Measurements from ENCODE around the gene TFB2M.
"Not testable (repeated sequence)": the region's sequence is repeated elsewhere in the genome, so short reads cannot be mapped to it uniquely, and the experiment has no call there.

The TFB2M gene

DNA sequence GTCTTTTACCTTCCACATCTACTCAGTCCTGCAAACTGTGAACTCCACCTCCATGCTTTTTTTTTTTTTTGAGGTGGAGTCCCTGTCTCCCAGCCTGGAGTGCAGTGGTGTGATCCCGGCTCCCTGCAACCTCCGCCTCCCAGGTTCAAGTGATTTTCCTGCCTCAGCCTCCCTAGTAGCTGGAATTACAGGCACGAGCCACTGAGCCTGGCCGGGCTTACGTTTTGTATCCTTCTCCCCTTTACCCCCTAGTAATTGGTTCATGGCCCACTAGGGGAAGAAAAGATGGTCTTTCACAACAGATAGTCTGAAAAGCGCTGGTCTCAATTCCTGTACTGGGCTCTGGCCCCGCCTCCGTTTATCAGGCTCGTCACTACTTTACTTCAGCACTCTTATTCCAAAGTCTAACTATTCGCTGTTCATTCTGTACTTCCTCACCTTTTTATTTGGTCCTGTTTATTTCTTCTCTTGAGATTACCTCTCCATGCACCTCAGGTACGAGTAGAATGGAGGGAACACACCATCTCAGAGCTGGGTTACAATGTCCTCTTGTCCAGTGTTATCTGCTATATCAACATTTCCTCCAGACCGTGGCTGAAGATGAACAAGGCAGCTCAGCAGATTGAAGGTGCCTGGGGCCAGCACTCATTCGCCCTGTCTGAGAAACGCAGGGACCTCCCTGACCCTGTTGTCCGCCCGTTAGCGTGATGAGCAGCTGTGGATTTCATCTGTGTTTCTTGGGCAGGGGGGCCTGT is 16.4 kb upstream of the TFB2M start:
- DNase-seq (ENCODE audit: low read depth): no peak

DNA sequence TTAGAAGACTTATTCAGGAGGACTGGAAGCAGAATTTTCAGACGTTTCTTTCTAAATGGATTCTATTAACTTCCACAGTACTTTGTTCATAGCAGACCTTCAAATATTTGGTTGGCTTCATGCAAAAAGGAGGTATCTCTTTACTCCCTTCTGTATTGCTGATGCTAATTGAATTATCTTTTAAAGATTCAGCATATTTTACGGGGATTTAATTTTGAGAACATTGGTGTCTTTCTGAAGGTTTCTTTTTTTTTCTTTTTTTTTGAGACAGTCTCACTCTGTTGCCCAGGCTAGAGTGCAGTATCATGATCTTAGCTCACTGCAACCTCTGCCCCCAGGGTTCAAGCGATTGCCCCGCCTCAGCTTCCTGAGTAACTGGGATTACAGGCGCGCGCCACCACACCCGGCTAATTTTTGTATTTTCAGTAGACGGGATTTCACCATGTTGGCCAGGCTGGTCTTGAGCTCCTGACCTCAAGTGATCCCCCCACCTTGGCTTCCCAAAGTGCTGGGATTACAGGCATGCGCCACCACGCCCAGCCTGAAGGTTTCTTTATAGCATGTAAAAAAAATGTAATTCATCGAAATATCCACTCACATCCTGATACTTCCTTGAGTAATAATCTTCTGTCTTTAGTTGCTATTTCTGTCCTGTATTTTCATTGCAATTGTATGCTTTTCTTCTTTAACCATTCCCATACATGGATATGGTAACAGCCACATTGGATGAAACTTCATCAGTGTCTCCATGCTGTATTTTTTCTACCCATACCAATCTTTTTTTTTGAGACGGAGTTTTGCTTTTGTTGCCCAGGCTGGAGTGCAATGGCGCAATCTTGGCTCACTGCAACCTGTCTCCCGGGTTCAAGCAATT is 14.7 kb upstream of the TFB2M start:
- DNase-seq (ENCODE audit: low read depth): no peak

DNA sequence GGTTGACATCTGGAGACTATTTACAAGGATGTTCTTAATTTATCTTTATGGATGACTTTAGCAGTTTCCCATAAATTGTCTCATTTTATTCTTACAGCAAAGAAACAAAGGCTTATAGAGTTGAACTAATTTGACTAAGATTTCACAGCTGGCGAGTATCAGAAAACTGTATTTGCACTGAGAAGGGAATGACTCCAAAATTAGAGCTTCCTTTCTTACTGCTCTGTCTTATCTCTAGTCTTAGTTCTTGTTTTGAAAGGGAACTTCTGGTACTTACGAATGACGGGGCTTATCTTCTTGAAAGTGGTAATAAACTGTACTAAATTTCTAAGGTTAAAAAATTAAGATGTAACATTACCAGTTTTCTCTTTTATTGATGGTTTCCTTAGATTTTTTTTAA is 13.8 kb upstream of the TFB2M start:
- DNase-seq (ENCODE audit: low read depth): no peak

DNA sequence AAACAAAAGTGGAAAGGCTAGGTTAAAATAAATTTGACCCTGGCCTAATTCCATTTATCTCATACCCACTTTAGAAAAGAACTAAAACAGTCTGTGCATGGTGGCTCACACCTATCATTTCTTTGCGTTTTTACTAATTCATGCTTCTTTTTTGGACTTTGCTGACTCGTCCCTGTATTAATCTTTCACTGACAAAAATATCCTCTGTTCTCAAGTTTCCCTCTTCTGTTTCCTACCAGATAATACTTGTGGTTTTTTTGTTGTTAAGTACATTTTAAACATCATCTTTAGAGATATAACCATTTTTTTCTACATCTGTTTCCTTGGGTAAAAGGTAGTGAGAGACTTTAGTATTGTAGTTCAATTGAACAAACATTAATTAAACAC is 11.7 kb upstream of the TFB2M start:
- DNase-seq (ENCODE audit: low read depth): no peak

DNA sequence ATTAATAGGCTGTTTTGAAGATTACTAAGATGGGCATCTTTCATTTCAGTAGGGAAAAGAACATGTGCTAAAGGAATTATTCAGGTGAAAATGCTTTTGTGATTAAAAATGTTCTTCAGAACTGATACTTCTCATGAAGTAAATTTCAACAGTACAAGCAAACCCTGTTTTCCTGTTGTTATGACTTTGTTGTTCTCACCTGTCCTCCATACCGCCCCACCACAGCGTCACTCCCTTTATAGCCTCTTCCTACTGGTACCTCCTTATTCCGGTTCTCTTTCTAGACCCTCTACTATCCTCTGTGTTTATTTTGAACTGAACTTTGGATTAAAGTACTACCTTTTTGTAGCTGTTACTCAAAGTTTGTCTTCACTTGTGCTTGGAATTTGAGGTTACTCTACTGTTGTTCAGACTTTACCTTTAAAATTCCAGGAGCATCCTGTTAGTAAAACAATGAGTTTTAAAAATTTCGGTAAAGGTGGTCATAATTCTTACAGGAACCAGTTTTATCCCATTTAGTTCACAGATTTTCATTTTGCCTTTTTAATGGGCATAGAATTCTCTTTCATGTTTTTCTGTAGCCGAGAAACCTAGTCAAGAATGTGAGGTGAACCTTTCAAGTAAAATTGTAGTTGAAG is 11.1 kb upstream of the TFB2M start:
- no peak for DNase-seq (ENCODE audit: low read depth)

DNA sequence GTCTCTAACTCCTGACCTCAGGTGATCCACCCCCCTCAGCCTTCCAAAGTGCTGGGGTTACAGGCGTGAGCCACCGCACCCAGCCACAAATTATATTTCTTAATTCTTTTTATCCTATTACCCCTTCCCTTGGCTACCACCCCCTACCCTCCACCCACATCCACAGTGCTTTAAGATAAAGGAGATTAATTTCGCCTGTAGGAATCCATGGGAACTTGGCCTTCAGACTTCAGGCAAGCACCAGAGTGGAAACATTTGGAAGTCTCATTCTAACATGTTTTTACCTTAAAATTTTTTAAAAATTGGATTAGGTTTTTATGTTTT is 10.6 kb upstream of the TFB2M start:
- DNase-seq (ENCODE audit: low read depth): no peak

DNA sequence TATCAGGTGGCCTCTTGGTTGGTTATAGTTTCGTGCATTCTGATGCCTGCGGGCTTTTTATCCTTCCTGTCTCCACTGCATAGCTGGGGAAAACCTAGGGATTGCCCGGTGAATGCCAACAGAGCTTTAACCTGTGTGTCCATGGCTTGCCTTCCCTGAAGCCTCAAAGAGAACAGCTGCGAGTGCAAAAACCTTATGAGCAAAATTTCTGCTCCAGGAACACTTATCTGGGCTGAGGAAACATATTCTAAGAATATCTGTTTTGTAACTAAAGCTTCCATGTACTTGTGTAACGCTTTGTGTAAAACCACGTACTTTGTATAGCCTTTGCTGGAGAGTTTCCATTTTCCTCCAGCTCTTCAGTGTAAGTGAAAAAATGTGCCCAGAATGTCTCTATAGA is 7.4 kb upstream of the TFB2M start:
- no peak for DNase-seq (ENCODE audit: low read depth)

DNA sequence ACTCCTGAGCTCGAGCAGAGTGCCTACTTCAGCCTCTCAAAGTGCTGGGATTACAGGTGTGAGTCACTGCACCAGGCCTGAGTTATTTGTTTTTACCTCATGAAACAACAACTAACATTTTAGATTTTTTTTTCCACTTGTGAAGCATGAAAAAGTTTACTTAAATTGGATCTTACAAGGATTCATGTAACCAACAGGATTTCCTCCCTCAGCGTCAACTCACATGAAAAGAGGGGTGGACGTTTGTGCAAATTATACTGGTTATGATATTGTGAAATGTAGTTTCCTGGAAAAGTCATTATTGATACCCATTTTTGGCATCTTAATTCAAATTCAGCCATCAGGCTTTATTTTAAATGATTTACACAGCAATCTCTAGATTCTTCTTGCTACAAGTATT is 6.7 kb upstream of the TFB2M start:
- no peak for DNase-seq (ENCODE audit: low read depth)

DNA sequence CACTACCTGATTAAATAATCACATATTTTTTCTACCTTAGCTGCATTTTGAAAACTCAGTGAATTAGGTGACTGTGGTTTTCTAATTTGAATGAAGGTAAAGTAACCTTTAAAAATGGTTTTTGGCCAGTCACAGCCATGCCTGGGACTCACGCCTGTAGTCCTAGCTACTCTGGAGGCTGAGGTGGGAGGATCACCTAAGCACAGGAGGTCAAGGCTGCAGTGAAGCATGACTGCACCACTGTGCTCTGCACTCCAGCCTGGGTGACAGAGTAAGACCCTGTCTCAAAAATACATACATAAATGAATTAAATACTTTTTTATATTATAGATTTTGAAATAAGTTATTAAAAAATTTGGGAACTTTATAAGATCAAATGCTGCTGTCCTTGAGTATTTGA is 5.9 kb upstream of the TFB2M start:
- DNase-seq (ENCODE audit: low read depth): no peak

DNA sequence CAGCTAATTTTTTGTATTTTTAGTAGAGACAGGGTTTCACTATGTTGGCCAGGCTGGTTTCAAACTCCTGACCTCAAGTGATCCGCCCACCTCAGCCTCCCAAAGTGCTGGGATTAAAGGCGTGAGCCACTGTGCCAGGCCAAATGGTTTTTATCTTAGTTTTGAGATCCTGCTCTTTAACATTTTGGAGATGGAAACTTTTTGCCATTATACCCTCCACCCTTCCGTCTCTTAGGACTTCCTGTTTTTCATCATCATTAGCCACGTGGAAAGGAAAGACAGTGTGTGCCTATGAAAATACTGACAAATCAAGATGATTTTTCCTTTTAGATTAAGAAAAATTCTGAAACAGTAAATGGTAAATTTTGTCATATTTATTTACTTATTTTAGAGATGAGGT is 5.2 kb upstream of the TFB2M start:
- DNase-seq (ENCODE audit: low read depth): not testable (repeated sequence)

DNA sequence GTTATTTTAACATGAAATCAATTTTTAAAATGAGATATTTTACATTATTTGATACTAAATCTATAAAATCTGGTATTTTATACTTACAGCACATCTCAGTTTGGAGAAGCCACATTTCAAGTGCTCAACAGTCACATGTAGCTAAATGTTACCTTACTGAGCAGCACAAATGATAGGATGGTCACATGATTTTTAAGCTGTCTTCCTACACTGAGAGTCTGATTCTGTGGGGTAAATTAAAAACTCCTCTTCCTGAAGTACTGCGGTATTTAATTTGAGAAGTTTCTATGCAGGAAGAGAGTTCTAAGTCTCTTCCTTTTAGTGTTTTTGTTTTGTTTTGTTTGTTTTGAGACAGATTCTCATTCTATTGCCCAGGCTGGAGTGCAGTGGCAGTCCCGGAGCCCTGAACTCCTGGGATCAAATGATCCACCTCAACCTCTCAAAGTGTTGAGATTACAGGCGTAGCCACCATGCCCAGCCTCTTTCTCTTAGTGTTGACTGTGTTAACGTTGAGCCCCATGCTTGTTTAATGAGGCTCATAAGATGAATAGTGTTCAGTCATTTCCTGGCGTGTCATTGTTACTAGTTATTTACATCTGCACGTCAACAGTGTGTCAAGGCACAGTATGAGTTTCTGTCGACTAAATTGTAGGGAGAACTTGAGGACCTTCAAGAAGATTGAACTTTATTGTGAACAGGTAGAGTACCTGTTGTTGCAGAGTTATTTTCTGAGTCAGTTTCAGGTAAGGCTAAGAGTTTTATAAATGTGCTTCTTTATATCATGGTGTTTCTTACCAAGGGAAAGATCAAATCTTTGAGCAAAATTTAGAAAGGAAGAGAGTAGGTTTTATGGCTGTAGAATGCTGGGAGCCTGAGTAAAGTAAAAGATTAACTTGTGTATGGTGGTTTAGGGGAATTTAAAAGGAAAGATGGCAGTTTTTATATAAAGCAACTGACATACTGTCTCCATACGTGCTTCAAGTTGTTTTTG is 3.5 kb upstream of the TFB2M start:
- DNase-seq (ENCODE audit: low read depth): no peak

DNA sequence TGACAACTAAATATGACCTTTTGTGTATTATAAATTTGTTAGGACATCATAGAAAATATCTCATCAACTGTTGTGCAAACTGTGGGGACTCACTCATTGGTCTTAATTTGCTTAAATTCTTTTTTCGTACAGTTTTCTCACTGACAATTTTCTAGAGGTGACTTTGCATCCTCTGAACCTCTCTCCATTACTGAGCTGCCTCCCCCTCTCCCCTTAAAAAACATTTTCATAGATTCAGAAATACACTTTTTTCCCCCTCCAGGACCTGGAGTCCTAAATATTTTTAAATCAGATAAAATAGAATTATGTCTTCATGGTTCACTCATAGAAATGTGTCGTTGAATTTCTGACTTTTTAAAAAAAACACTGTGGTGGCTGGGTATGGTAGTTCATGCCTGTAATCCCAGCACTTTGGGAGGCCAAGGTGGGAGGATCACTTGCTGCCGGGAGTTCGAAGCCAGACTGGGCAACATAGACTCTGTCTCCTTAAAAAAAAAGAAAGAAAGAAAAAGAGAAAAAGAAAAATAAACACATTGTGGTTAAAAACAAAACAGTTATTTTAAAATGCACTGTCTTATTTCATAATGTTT is 1.7 kb upstream of the TFB2M start:
- DNase-seq (ENCODE audit: low read depth): no peak

DNA sequence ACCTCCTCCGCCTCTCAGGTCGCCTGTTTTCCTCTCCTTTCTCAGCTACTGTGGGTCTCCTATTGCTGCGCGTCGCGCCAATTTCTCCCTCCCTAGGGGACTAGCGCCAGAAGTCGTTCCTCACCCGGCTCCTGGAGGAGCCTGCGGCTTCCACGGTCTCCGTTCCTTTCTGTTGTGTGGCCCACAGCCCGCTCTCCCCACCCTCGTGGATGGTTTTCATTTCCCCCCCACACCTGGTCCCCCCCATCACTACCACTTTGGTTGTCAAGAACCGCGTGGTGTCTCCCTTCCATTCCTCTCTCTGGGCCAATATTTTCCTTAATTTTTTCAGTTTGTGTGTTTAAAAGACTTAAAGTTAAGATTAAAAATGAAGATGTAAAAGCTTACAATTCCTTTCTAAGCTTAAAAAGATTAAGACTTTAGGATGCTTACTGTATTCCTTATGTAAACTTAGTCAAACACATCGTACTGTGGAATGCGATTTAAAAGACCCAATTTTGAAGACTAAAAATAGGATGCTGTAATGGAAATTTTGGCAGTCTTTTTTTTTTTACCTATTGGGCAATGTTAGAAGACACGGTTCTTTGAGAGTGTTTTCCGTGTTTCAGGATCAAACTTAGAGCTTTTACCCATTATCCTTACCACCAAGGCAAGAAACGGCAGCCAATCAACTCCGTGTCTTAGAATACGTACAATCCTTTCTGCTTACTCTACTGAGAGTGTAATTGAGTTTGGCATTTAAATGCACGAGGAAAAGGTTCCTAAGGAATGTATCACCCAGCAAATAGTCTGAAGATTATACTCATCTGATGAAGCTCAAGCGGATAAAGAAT is 968 bp upstream of the TFB2M start:
- peak; percentile 2 for DNase-seq (ENCODE audit: low read depth)

DNA sequence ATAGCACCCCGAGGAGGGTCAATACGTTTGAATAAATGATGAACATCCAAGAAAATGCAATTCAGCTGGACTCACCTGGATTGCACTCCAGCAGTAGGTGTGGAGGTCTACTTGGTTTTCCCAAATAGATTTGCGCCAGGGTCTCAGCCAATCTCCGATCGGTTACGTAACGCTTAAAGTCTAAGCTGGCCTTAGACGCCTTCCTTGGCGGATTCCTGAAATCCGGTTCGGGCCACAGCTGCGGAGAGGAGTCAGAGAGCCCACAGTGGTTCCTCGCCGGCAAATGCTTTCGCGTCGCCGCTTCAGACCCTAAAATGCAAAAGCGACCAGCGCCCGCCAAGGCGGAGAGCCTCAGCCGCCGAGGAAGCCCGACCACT is 322 bp downstream of the TFB2M start:
- no peak for DNase-seq (ENCODE audit: low read depth)

DNA sequence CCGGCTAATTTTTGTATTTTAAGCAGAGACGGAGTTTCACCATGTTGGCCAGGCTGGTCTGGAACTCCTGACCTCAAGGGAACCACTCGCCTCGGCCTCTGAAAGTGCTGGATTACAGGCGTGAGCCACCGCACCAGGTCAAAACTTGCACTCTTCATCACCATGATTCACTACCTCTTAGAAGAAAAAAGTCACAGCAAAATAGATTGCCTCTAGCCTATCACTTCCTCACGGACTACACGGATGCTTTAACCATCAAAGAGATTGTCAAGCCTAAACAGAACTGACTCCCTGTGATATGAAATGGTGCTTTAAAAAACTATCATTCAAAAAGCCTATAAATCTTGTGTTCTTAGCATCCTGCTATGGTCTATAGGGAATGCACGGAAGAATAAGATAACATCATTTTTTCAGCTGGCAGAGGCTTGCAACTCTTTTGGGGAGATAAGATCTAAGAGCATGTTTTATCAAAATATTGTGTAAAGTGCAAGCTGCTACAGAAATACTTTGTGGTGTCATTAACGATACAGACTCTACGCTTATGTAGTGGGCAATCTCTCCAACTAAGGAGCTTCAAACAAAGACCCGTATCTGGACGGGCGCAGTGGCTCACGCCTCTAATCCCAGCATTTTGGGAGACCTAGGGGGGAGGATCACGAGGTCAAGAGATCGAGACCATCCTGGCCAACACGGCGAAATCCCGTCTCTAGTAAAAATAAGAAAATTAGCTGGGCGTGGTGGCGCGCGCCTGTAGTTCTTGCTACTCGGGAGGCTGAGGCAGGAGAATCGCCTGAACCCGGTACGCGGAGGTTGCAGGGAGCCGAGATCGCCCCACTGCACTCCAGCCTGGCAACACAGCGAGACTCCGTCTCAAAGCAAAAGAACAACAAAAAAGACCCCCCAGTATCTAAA is 966 bp downstream of the TFB2M start:
- DNase-seq (ENCODE audit: low read depth): no peak

DNA sequence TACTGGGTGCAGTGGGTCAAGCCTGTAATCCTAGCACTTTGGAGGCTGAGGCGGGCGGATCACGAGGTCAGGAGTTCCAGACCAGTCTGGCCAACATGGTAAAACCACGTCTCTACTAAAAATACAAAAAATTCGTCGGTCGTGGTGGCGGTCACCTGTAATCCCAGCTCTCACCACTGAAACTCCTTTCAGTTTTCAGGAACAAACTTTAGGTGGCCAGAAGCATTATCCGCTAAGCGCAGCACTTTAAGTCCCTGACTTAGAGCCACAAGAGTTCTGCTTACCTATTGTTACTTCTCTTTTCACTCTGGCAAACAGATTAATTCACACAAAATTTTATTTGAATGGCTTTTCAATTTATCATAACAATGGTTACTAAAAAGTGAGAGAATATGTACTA is 5.2 kb downstream of the TFB2M start:
- DNase-seq (ENCODE audit: low read depth): not testable (repeated sequence)

DNA sequence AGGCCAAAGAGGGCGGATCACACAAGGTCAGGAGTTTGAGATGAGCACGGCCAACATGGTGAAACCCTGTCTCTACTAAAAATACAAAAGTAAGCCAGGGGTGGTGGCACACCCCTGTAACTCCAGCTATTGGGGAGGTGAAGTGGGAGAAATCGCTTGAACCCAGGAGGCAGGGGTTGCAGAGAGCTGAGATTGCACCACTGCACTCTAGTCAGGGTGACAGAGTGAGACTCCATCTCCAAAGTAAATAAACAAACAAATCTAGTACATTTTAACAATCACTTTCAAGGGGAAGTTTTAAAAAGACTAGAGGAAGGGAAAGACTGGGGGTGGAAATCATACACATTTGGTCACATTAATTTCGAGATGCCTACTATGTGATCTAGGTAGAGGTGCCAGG is 6.8 kb downstream of the TFB2M start:
- DNase-seq (ENCODE audit: low read depth): no peak

DNA sequence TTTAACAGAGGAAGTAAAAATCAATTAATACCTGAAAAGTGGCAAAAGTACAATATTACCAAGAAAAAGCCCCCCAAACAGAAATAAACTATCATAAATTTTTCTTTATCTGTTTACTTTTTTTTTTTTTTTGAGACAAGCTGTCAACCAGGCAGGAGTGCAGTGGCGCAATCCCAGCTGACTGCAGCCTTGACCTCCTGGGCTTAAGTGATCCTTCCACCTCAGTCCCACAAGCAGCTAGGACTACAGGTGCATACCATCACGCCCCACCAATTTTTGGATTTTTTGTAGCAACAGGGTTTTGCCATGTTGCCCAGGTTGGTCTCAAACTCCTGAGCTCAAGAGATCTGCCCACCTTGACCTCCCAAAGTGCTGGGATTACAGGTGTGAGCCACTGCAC is 8.0 kb downstream of the TFB2M start:
- no peak for DNase-seq (ENCODE audit: low read depth)

DNA sequence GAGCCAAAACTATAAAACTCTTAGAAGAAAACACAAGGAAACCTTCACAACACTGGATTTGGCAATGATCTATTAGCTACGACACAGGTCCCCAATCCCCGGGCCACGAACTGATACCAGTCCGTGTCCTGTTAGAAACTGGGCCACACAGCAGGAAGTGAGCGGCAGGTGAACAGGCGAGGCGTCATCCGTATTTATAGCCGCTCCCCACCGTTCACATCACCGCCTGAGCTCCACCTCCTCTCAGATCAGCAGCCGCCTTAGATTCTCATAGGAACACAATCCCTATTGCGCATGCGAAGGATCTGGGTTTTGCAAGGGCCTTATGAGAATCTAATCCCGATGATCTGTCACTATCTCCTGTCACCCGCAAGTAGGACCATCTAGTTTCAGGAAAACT is 11.9 kb downstream of the TFB2M start:
- no peak for DNase-seq (ENCODE audit: low read depth)

DNA sequence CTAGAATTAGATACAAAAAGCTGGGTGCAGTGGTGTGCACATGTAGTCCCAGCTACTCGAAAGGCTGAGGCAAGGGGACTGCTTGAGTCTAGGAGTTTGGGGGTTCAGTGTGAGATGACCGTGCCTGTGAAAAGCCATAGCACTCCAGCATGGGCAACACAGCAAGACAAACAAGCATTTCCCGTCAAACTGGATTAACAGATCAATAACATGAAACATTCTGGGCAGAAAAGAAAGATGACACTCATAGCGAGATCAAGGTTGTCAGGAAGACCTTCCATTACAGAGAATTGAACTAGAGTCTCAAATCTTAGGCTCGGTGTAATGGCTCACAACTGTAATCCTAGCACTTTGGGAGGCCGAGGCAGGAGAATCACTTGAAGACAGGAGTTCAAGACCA is 14.0 kb downstream of the TFB2M start:
- DNase-seq (ENCODE audit: low read depth): no peak

Measured in stimulated activated CD8-positive, alpha-beta memory T cell treated with anti-CD3 and anti-CD28 coated beads, Interleukin-15, amount 100 ng/mL, for 1 hour (primary cell).